Activated CD4-positive, alpha-beta T cell treated with anti-CD3 and anti-CD28 coated beads, Interleukin-2, amount 50 U/mL, for 48 hours (primary cell): ENCODE data around the gene PHACTR1.
"Not testable (repeated sequence)": the region's sequence is repeated elsewhere in the genome, so short reads cannot be mapped to it uniquely, and the experiment has no call there.

Source experiments
- DNase-seq, 2 experiments: peaks; one replicate each; pipeline ENCODE4 v3.0.0-alpha.2; 2020

The PHACTR1 gene

DNA sequence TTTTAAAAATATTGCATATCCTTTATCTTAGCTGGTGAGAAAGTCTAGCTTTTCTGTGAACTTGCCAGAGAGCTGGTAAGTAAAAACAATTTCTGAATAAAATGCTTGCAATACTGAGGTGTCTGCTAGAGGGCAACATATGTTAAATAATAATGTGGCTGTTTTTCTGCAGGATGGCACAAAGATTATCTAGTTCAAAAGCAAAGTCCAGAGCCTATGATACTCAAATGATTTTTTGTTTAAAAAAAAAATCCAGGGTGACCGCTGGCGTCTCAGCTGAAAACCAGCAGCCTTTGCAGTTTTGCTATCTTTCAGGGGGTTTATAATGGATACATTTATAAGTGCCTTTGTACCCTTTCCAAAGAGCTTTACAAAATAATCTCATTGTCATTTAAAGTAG lies 194.9 kb downstream of the PHACTR1 start:
- no peak for DNase-seq

DNA sequence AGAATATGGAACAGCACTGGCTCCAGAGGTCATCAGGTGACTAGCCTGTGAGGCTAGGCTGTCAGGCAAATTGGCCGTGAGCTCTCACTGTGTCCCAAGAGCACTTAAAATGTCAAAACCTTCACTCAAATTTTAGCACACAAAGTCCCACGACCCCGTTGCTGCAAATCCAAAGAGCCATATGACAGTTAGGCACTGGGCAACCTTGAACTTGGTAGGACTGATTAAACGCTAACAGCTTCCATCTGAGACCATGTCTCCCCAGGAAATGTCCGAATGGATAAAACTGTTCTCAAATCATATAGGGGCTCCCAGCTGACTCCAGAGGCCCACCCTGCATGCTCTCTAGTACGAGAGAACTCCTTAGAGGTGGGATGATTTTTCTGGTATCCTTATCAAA lies 196.6 kb downstream of the PHACTR1 start:
- DNase-seq: no peak

DNA sequence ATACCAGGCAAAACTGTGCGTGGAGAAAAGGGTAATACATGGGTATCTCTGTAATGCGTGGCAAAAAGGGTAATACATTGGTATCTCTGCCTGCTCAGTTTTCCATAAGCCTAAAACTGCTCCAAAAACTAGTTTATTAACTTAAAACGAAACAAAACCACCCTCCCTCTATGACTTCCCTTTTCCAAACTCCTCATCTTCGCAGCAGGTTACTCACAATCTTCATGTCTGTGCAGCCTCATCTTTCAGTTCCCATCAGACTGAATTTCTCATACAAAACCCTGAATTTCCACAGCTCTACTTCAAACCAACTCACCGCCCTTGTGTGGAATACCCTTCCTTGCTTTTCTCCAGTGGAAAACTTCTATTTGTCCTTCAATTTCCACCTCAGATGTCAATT lies 199.4 kb downstream of the PHACTR1 start:
- DNase-seq: no peak

DNA sequence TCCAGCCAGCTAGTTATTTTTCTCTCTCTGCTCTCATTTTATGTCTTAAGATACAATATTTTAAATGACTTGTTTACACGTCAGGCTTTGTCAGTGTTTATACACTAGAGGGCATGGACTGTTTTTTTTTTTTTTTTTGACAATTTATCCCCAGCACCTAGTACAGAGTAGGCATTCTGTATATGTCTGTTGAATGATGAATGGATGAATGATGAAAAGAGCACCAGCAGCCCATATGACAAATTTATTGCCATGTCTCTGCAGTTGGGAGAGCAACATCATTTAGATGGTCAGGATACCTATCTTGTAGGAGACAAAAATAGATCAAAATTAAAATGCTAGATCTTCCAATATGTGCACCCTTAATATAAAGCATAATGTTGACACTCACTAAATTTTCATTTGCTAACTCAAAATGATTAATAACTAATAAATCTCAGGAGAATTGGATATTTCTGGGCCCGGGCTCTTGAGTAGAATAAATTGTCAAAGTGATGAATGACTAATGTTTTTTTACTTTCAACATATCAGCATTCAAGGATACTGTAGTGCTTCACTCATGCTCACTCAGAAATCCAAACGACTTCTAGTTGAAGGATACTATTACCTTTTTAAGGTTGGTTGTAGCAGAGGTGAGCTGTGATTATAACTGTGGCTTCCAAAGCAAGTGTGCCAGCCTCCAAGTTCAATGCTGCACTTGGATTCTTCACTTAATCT lies 200.0 kb downstream of the PHACTR1 start:
- no peak for DNase-seq

DNA sequence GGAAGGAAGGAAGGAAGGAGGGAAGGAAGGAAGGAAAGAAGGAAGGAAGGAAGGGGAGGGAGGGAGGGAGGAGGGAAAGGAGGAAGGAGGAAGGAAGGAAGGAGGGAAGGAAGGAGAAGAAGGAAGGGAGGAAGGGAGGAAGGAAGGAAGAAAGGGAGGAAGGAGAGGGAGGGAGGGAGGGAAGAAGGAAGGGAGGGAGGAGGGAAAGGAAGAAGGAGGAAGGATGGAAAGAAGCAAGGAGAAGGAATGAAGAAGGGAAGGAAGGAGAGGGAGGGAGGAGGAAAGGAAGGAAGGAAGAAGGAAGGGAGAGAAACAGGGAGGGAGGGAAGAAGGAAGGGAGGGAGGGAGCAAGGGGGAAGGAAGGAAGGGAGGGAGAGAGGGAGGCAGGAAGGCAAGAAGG lies 204.9 kb downstream of the PHACTR1 start:
- DNase-seq: no peak

DNA sequence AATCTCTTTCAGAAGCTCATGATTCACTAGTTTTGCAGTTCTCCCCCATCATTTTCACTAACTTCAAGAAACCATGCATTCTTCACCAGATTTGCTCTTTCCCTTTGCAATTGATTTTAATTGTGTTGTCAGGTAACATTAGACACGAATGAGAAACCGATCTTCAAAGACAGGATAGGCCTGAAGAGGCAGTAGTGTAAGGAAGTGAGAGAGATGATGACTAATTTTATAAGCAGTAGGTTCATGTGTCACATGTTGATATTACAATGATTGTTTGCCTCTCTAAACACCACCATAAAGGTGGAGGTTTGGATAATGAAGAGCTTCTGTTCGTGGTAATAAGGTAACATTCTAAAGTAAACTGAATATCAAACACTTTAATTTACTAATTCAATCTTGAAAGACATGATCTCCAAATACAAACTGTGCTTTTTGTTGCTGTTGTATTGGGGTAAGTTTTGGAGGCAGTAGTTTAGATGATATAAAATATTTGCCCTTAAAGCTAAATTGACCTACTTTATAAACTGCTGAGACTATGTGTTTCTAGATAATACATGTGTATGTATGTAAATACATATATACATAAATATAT lies 207.2 kb downstream of the PHACTR1 start:
- DNase-seq: no peak

DNA sequence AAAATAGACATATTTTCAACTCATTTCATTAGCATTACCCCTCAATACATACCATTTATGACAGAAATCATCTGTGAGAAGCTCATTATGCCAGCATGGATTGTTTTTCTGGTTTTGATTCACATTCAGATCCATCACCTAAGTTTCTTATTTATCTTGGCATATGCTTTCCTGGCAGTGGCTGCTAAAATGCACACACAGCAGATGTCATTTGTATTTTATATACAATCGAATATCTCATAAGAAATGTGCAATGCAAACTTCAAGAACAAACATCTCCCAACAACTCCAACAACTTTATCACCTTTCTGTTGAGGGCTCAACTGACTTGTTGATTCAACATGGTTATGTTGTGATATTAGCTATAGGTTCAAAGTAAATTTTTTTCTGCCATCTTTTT lies 208.3 kb downstream of the PHACTR1 start:
- DNase-seq: no peak

DNA sequence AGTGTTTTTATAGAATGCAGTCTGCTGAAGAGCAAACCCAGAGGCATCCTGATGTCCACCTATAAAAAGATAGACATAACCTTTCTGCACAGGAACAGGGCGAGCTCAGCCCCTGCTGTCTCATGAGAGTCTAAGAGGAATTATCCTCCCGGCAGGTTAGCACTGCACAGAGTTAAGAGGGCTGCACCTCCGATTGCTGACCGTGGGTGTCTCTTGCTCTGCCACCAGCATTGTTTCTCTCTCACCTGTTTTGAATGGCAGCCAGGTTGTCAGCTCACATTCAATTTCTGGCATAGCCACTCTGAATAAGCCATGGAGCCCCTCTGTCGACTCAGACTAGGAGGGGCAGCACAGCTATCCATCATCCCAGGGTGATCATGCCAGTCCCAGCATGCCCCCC lies 211.2 kb downstream of the PHACTR1 start:
- DNase-seq: no peak

DNA sequence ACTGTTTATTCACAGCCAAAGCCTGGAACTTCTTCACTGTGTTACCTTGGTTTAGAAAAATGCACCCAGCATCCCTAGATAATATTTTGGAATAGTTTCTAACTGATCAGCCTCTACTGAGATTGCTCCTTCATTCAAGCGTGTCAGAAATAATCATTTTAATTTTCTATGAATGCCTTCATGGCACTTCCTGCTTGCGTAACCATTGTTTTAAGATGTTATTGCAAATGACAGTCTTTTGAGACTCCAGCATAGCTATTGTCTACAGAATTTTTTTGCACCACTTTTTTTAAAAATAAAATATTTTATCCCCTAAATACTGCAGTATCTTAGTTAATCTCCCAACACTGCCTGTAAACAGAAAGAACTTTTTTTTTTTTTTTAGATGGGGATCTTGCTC lies 213.1 kb downstream of the PHACTR1 start:
- no peak for DNase-seq

DNA sequence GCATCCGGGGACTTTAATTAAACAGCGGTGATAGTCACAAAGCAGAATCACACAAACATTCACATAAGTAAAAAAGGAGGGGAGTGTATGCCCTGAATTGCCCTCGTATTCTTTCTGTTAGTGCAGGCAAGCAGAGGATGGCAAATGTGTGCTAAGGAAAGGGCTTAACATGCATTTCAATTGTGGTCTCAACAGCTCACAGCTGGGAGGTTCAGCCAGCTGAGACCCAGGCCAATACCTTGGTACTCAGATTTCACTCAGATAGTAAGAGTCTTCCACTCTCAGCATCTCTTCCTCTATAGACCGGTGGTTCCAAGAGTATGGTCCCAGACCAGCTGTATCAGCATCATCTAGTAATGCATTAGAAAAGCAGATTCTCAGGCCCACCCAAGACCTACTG lies 215.1 kb downstream of the PHACTR1 start:
- DNase-seq: no peak

DNA sequence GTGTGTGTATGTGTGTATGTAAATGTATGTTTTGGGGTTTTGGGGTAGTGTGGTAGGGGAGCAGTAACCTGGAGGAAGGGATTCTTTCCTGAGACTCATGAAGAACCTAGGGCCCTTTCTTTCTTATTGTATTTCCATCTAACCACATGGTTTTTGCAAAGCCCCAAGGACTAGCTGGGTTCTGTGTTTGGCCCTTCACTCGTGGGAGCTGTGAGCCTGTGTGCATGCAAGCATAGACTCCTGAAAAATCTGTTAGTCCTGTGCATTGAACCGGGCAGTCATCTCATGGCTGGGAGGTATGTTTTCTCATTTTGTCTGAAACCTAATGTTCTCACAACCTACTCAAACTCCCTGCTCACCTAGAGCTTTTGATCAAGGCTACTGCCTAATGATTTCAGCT lies 219.1 kb downstream of the PHACTR1 start:
- no peak for DNase-seq

DNA sequence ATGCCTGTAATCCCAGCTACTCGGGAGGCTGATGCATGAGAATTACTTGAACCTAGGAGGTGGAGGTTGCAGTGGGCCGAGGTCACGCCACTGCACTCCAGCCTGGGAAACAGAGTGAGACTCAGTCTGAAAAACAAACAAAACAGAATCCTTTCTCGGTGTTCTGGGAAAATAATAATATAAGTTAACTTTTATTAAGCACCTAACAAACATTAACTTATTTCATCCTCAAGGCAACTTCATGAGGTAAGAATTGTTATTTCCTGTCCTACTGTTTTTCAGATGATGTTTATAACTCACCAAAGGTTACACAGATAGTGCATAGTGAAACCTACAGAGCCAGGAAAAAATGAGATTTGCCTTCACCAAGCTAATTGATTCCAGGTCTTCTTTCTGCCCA lies 221.4 kb downstream of the PHACTR1 start:
- no peak for DNase-seq

DNA sequence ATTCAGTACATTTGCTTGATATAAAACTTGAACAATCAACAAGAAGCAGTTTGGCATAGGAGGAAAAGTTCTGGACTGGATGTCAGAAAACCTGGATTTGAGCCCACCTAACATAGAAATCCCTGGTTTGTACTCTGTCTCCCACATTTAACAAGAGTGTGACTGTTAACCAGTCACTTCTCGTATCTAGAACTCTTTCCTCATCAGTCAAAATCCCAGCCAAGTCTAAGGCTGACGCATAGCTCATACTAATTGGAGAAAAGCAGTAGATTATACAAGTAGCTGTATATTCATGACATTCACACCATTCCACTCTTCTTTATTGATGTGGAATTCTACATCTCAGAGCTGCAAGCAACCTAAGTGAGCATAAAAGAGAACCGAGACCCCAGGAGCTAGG lies 222.7 kb downstream of the PHACTR1 start:
- no peak for DNase-seq

DNA sequence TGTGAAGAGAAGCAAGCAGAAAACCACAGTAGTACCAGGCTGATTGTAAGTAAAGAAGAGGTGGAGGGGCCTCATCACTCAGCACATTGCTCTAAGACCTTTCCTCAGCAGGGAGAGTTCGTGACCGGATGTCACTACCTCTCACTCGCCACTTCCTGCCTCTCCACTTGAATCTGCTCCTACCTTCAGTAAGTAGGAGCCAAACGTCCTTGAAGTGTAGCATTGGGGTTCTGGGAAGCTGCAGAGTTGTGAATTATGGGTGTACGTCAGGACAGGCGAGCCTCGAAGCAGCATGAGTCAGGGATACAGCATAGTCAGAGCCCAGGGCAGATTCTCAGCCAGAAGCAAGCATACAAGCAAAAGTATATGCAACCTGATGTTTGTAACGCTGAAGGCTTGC lies 224.9 kb downstream of the PHACTR1 start:
- DNase-seq: no peak

DNA sequence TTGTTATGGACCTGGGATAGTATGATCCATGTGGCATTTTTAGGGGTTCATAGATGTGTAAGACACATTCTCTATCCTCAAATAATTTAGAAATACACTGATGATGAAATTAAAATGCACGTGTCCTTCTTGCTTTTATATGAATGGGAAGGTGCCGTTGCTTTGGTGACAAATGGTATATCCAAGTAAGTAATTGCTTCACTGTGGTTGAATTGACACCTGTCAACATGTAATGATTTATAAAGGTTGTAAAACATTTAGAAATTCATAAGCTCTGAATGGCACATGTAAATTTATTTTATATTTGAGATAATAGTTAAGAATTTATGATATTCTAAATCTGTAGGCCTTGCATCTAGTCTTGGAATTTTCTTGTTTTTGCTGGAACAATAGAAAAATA lies 227.0 kb downstream of the PHACTR1 start:
- DNase-seq: no peak

DNA sequence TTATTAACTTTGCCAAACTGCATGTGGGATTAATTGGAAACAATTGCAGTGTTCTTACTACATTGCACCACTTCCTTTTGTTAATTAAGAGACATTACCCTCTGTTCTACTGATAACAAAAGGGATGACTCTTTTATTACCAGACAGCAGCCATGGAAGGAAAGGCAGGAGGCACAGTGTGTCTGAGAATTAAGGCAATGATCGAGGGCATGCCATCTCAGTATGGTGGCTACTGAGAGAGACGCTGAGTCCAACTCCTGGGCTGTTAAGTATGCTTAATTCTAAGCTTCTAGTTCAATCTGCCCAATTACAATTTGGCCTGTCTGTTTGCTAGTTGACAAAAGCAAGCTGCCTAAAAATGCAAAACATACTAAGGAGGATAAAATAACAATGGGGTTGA lies 227.4 kb downstream of the PHACTR1 start:
- no peak for DNase-seq

DNA sequence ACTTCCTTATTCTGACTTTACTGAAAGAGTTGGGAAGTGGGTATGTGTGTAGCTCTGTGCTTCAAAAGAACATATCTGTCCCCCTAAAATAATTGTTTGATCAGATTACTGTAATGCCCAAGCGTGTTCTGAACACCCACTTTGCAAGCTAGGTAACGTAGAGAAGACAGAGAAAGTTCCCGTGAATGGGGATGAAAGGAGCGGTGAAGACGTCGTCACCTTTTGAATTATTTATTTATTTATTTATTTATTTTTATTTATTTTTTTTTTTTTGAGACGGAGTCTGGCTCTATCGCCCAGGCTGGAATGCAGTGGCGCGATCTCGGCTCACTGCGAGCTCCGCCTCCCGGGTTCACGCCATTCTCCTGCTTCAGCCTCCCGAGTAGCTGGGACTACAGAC lies 228.0 kb downstream of the PHACTR1 start:
- not testable (repeated sequence) for DNase-seq

DNA sequence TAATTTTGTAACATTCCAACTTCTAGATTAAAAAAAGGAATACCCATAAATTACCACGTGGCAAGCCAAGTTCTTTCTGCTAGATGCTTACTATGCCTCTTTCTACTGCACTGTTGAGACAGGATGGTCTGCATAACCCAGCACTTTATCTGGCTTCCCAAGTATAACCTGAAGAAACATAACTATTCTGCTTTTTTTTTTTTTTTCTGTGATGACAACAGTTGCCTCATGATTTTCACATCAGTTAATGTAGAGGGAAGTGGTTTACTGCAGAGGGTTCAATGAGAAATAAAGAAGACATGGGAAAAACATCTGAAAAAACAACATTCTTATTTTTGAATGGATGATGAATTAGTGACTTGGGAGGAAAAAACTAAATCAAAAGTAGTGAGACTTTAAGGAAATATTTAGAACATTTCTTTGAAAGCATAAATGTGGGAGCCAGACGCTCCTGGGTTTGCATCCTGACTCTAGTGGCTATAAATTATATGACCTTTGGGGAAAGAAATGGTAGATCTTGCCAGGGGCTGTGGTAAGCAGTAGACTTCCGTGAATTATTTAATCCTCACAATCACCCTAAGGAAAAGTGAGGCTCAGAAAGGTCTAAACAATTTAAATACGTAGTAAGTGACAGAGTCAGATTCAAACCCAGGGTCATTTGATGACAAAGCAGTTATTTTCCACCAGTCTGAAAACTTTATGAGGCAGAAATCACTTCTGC lies 230.7 kb downstream of the PHACTR1 start:
- DNase-seq: no peak

DNA sequence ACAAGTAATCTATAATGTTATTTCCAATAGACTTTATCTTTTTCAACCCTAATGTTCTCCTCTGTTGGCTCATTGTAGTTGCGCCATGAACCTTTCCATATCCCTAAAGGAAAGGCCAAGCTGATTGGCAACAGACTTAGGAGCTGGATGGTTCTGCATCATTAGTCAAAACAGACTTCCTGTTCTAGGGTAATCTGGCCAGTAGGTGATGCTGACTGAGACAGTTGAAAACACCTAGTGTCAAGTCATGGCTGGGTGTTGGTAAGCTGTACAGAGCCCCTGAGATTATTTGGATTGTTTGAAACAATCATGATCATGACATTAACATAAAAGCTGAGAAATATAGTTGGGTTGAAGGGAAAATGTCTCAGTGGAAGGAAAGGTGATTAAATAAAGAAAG lies 231.4 kb downstream of the PHACTR1 start:
- DNase-seq: no peak

DNA sequence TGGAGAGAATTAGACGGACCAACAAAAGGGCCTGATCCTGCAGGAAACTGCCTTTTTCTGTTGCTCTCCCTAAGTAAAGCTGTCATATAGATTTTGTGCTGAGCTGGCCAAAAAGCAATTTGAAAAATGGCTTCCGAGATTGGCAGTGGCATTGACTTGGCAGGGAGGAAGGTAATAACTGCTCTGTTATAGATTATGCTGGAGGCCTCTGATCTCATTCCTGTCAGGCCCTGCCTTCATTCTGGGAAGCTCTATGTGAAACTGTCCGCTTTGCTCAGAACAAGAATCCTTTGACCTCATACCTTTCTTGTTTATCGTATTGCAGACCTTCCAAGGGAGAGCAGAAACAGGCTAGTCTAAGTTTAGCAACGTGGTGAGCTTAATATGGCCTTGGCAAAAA lies 234.4 kb downstream of the PHACTR1 start:
- DNase-seq: no peak

DNA sequence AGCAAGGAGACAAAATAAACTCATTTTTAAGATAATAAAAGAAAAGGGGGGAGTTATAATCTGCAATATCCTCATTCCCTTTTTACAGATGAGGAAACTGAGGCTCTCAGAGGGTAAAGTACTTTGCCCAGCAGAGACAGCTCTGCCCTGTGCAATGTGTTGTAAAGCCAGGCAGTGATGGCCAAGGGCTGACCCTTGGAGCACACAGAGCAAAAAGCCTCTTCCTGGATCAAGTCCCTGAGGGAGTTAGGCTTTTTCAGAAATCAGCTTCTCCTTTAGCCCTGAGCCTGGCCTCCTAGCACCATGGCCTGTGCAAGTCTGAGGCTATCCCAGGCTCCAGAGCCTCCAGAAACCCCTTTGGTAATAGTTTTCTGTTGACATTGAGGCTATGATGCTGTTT lies 234.8 kb downstream of the PHACTR1 start:
- no peak for DNase-seq

DNA sequence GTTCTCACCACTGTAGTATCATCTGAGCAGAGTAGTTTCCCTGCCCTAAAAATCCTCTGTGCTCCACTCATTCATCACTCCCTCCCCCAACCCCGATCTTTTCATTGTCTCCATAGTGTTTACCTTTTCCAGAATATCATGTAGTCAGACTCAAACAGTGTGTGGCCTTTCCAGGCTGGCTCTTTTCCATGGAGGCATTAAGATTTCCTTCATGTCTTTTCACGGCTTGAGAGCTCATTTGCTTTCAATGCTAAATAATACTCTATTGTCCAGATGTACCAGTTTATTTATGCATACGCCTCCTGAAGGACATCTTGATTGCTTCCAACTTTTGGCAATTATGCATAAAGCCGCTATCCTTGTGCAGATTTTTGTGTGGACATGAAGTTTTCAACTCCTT lies 235.8 kb downstream of the PHACTR1 start:
- no peak for DNase-seq

DNA sequence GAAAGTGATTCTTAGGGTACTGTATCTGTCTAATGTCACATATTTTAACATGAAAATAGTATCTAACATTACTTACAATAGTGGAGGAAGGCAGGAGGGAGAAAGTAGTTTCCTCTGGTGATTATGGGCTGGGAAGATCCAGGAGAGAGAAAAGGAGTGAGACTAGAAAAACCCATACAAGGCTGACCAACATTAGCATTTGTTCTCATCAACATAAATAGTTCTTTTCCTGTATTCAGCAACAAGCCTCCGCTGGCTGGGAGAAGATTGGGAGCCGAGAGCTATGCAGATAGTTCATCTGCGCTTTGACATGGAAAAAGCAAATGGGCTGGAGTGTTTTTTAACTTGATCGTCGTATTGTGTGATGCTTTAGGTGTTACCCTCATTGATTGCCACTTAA lies 239.4 kb downstream of the PHACTR1 start:
- DNase-seq: no peak

DNA sequence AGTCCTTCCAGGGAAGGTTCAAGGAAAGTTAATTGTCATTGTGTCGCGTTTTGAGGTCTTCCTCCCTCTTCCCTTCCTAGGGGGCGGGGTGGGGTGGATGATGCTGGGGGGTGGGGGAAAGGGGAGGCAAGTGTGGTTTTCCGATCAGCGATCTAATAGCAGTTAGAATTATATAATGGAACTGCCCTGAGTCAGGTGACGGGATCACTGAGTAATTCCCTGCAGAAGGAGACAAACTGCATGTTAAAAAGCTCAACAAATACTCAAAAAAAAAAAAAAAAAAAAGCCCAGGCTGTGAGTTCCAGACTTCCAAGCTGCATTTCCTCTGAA lies 240.4 kb downstream of the PHACTR1 start:
- no peak for DNase-seq
